HEK293 (cell line): Measurements from ENCODE around the gene AGK.

Source experiments
- CTCF ChIP-seq: fragments of 450-650 bp; formaldehyde crosslinking; IDR thresholded peaks from 2 replicates; pipeline ENCODE4 v1.5.1; 2016; ENCODE audit warnings: missing biosample characterization, missing genetic modification characterization
- ZNF132 ChIP-seq: fragments of 450-650 bp; formaldehyde crosslinking; IDR thresholded peaks from 2 replicates; pipeline ENCODE4 v1.5.1; 2017; ENCODE audit warnings: missing biosample characterization, missing genetic modification characterization, borderline replicate concordance
- ZNF510 ChIP-seq: fragments of 450-650 bp; formaldehyde crosslinking; IDR thresholded peaks from 2 replicates; pipeline ENCODE4 v1.5.1; 2018; ENCODE audit warnings: mild to moderate bottlenecking, missing genetic modification characterization, missing biosample characterization; ENCODE audit not compliant: insufficient replicate concordance
- ZNF658 ChIP-seq: fragments of 450-650 bp; formaldehyde crosslinking; IDR thresholded peaks from 2 replicates; pipeline ENCODE4; 2016; ENCODE audit warnings: missing biosample characterization, missing genetic modification characterization
- ZNF785 ChIP-seq: fragments of 450-650 bp; formaldehyde crosslinking; IDR thresholded peaks from 2 replicates; pipeline ENCODE4 v1.5.1; 2016; ENCODE audit warnings: missing biosample characterization, missing genetic modification characterization
- TF ChIP-seq, protein P1 (sequence below): fragments of 450-650 bp; formaldehyde crosslinking; IDR thresholded peaks from 2 replicates; pipeline ENCODE4 v1.5.1; 2016; ENCODE audit warnings: missing biosample characterization, missing genetic modification characterization
- TF ChIP-seq, protein P2 (sequence below): fragments of 450-650 bp; formaldehyde crosslinking; IDR thresholded peaks from 2 replicates; pipeline ENCODE4 v1.5.1; 2017; ENCODE audit warnings: missing biosample characterization, missing genetic modification characterization
- TF ChIP-seq, protein P3 (sequence below): IDR thresholded peaks from 2 replicates; pipeline ENCODE4 v1.6.1; 2011; ENCODE audit warnings: mild to moderate bottlenecking, low read depth, low read length, borderline replicate concordance

GRCh38 chr7:141612861-141613260 is 61.7 kb downstream of the AGK start:
- TF ChIP-seq ZNF132 (tag by site-specific recombination) (no peak), CTCF (tag by site-specific recombination) (no peak), ZNF510 (tag by site-specific recombination) (no peak), ZNF658 (tag by site-specific recombination) (no peak), ZNF785 (no peak)
- TF ChIP-seq, protein P1, sequence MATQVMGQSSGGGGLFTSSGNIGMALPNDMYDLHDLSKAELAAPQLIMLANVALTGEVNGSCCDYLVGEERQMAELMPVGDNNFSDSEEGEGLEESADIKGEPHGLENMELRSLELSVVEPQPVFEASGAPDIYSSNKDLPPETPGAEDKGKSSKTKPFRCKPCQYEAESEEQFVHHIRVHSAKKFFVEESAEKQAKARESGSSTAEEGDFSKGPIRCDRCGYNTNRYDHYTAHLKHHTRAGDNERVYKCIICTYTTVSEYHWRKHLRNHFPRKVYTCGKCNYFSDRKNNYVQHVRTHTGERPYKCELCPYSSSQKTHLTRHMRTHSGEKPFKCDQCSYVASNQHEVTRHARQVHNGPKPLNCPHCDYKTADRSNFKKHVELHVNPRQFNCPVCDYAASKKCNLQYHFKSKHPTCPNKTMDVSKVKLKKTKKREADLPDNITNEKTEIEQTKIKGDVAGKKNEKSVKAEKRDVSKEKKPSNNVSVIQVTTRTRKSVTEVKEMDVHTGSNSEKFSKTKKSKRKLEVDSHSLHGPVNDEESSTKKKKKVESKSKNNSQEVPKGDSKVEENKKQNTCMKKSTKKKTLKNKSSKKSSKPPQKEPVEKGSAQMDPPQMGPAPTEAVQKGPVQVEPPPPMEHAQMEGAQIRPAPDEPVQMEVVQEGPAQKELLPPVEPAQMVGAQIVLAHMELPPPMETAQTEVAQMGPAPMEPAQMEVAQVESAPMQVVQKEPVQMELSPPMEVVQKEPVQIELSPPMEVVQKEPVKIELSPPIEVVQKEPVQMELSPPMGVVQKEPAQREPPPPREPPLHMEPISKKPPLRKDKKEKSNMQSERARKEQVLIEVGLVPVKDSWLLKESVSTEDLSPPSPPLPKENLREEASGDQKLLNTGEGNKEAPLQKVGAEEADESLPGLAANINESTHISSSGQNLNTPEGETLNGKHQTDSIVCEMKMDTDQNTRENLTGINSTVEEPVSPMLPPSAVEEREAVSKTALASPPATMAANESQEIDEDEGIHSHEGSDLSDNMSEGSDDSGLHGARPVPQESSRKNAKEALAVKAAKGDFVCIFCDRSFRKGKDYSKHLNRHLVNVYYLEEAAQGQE, result no peak
- TF ChIP-seq, protein P2, sequence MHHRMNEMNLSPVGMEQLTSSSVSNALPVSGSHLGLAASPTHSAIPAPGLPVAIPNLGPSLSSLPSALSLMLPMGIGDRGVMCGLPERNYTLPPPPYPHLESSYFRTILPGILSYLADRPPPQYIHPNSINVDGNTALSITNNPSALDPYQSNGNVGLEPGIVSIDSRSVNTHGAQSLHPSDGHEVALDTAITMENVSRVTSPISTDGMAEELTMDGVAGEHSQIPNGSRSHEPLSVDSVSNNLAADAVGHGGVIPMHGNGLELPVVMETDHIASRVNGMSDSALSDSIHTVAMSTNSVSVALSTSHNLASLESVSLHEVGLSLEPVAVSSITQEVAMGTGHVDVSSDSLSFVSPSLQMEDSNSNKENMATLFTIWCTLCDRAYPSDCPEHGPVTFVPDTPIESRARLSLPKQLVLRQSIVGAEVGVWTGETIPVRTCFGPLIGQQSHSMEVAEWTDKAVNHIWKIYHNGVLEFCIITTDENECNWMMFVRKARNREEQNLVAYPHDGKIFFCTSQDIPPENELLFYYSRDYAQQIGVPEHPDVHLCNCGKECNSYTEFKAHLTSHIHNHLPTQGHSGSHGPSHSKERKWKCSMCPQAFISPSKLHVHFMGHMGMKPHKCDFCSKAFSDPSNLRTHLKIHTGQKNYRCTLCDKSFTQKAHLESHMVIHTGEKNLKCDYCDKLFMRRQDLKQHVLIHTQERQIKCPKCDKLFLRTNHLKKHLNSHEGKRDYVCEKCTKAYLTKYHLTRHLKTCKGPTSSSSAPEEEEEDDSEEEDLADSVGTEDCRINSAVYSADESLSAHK (tag by site-specific recombination), result no peak
- TF ChIP-seq, protein P3, sequence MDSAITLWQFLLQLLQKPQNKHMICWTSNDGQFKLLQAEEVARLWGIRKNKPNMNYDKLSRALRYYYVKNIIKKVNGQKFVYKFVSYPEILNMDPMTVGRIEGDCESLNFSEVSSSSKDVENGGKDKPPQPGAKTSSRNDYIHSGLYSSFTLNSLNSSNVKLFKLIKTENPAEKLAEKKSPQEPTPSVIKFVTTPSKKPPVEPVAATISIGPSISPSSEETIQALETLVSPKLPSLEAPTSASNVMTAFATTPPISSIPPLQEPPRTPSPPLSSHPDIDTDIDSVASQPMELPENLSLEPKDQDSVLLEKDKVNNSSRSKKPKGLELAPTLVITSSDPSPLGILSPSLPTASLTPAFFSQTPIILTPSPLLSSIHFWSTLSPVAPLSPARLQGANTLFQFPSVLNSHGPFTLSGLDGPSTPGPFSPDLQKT, result no peak
